Measurements from ENCODE around the gene PNMA8B.

Gene PNMA8B

DNA sequence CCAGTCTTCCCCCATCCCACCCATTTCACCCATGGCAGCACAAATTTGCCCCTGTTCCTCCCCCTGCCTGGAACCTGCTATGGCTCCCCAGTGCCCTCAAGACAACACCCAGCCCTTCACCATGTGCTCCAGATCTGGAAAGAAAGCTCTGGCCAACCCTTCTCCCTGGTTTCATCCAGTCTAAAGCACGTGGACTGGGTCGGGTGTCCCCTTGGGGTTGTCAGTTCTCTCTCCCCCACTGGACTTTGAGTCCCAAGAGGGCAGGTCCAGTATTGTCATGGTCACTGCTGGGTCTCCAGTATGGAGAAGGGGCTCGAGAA lies 19.6 kb upstream of the PNMA8B start:
- peaks cover 14% of the 10 kb centered on the region for H3K9me3 Mint-ChIP-seq
- no peak for DNase-seq
- no peak overlapping the region for H3K4me3 Mint-ChIP-seq

DNA sequence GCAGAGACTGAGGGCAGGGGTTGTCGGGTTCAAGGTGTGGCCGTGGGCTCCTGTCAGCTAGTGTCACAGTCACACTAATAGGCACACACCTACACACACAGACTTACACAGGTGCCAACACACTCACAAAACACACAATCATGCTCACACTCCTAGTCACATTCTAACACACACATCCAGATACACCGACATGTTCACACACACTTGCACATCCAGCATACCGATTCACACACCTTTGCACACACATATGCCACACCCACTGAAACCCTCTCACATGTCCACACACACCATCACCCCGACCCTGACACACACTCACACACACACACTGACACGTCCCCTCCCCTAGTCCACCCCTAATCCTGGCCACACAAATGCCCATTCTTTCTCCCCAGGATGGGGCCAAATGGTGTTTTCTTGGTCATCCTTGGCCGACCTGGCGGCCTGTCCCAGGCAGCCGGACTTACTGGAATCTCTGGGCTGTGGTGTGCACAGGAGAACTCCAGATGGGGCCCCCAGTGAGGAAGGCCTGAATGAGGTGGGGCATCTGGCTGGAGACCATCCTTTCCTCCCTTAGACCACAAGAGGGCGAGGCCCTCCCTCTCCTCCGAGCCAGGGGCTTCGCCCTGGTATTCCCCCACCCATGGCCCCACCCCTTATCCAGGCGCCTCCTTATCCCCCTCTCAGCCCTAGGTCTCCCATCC lies 19.1 kb upstream of the PNMA8B start:
- no peaks in the 10 kb centered on the region for H3K4me1 Mint-ChIP-seq
- H3K9me3 Mint-ChIP-seq = peaks cover 14% of the 10 kb centered on the region

More for the DNA sequence above, 19.6 kb upstream of the PNMA8B start:
- no peak overlapping the region for H3K27ac Mint-ChIP-seq
- TF ChIP-seq, protein P1, sequence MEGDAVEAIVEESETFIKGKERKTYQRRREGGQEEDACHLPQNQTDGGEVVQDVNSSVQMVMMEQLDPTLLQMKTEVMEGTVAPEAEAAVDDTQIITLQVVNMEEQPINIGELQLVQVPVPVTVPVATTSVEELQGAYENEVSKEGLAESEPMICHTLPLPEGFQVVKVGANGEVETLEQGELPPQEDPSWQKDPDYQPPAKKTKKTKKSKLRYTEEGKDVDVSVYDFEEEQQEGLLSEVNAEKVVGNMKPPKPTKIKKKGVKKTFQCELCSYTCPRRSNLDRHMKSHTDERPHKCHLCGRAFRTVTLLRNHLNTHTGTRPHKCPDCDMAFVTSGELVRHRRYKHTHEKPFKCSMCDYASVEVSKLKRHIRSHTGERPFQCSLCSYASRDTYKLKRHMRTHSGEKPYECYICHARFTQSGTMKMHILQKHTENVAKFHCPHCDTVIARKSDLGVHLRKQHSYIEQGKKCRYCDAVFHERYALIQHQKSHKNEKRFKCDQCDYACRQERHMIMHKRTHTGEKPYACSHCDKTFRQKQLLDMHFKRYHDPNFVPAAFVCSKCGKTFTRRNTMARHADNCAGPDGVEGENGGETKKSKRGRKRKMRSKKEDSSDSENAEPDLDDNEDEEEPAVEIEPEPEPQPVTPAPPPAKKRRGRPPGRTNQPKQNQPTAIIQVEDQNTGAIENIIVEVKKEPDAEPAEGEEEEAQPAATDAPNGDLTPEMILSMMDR (IDR thresholded peaks at IDR 0.05) = no peak
- peaks cover 5% of the 10 kb centered on the region for H3K36me3 Mint-ChIP-seq (ENCODE audit: low read depth)
- no peaks in the 10 kb centered on the region for H3K4me1 Mint-ChIP-seq
- H3K27me3 Mint-ChIP-seq (ENCODE audit: low read depth, poor library complexity) = peaks cover 17% of the 10 kb centered on the region

DNA sequence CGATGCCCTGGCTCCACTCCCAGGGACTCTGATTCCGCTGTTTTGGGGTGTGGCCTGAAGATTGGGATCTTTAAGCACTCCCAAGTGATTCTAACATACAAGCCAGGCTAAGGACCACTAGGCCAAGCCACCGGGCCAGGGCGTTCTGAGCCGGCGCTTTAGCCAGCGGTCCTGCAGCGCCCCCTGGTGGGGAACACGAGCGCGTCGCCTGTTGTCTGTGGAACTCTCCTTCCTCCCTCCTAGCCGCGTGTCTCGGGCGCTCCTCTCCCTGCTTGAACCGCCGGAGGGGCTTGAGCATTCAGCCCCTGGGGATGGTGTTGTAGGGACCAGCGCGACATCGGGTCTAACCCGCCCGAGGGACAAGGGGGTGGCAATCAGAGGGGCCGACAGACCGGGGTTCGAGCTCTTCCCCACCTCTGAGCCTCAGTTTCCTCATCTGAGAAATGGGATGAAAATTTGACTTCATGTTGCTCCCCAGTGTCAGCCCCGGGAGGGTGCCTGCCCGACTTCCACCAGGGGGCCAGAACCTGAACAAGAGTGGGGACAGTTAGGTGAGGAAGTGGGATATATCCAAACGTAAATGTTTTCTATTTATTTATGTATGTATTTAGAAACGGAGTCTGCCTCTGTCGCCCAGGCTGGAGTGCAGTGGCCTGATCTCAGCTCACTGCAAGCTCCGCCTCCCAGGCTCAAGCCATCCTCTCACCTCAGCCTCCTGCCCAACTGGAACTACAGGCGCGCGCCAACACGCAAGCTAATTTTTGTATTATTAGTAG lies 18.0 kb upstream of the PNMA8B start:
- Mint-ChIP-seq H3K27me3 (ENCODE audit: low read depth, poor library complexity) (peaks cover 18% of the 10 kb centered on the region), H3K36me3 (ENCODE audit: low read depth) (peaks cover 5% of the 10 kb centered on the region), H3K9me3 (peaks cover 14% of the 10 kb centered on the region), H3K4me3 (no peak overlapping the region), H3K4me1 (no peaks in the 10 kb centered on the region), H3K27ac (no peak overlapping the region)
- TF ChIP-seq, protein P1 (IDR thresholded peaks at IDR 0.05) = peak; percentile 98
- peak; percentile 97 for DNase-seq

More for the DNA sequence above, 19.1 kb upstream of the PNMA8B start:
- Mint-ChIP-seq H3K36me3 (ENCODE audit: low read depth) (peaks cover 5% of the 10 kb centered on the region), H3K4me3 (no peak overlapping the region), H3K27me3 (ENCODE audit: low read depth, poor library complexity) (peaks cover 17% of the 10 kb centered on the region), H3K27ac (no peak overlapping the region)
- TF ChIP-seq, protein P1 (IDR thresholded peaks at IDR 0.05) = no peak
- DNase-seq = no peak

DNA sequence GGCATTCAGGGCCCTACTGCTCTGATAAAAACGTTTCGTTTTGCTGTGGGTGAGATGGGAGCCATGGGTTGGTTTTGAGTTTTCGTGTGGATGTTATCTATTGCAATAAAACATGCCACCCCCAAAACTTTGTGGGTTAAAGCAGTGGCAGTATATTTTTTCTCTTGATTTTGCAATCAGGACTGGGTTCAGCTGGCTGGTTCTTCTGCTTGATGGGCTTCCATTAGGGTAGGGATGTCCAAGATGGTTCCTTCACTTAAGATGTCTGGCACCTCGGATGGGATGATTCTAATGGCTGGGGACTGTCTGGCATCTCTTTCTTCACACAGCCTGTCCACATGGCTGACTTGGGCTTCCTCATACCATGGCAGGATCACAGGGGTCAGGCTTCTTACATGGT lies 15.6 kb upstream of the PNMA8B start:
- peaks cover 33% of the 10 kb centered on the region for H3K27me3 Mint-ChIP-seq (ENCODE audit: low read depth, poor library complexity)
- DNase-seq = no peak
- no peak overlapping the region for H3K27ac Mint-ChIP-seq
- H3K36me3 Mint-ChIP-seq (ENCODE audit: low read depth) = peaks cover 5% of the 10 kb centered on the region
- H3K4me1 Mint-ChIP-seq = peaks cover 12% of the 10 kb centered on the region
- TF ChIP-seq, protein P1 (IDR thresholded peaks at IDR 0.05) = no peak
- no peak overlapping the region for H3K4me3 Mint-ChIP-seq
- peaks cover 14% of the 10 kb centered on the region for H3K9me3 Mint-ChIP-seq

DNA sequence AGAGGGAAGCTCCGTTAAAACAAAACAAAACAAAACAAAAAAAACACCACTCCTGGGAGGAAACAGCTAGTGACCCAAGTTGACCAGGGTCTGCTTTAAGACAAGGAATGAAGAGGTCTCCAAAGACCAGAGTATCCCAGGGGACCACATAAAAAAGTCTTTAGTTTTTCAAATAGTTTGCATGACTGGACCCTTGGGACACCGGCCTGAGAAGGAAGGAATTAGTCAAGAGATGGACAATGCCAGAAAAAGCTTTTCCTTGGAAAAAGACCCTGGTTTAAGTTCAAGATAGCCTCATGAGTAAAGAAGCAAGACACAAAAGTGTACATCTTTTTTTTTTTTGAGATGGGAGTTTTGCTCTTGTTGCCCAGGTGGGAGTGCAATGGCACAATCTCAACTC lies 12.5 kb upstream of the PNMA8B start:
- peaks cover 41% of the 10 kb centered on the region for H3K27me3 Mint-ChIP-seq (ENCODE audit: low read depth, poor library complexity)
- H3K4me3 Mint-ChIP-seq = no peak overlapping the region
- peaks cover 19% of the 10 kb centered on the region for H3K9me3 Mint-ChIP-seq
- peaks cover 20% of the 10 kb centered on the region for H3K4me1 Mint-ChIP-seq
- H3K27ac Mint-ChIP-seq = no peak overlapping the region
- TF ChIP-seq, protein P1 (IDR thresholded peaks at IDR 0.05) = no peak
- peaks cover 5% of the 10 kb centered on the region for H3K36me3 Mint-ChIP-seq (ENCODE audit: low read depth)
- DNase-seq = no peak
